K562 (cell line): Measurements from ENCODE around the gene CHMP4B. TPM values are rescaled to one million over a fixed set of nuclear protein-coding genes. Genes with fewer than 3 reads are reported as not detected.

Source experiments
- BACH1 ChIP-seq: fragments of 200-800 bp; sonication (Bioruptor generic); IDR thresholded peaks from 2 replicates; pipeline ENCODE4 v1.6.1; 2016; ENCODE audit warnings: missing genetic modification characterization, missing compliant biosample characterization
- CBX2 ChIP-seq: fragments of 200-600 bp; sonication (generic); IDR thresholded peaks from one replicate; pipeline ENCODE4 v1.6.1; 2012; ENCODE audit warnings: mild to moderate bottlenecking, low read length, inconsistent platforms; ENCODE audit not compliant: insufficient read depth, poor library complexity, severe bottlenecking
- CHCHD3 ChIP-seq: fragments of 250-450 bp; sonication (Bioruptor Pico); IDR thresholded peaks from 2 replicates; pipeline ENCODE4 v2.1.2; 2022; ENCODE audit warnings: mild to moderate bottlenecking
- EP400 ChIP-seq: fragments of 450-650 bp; IDR thresholded peaks from 2 replicates; pipeline ENCODE4 v1.6.1; 2017; ENCODE audit warnings: antibody characterized with exemption, mild to moderate bottlenecking, moderate library complexity
- ILF3 ChIP-seq: fragments of 450-650 bp; IDR thresholded peaks from 2 replicates; pipeline ENCODE4 v1.6.1; 2018; ENCODE audit warnings: antibody characterized with exemption, mild to moderate bottlenecking, moderate library complexity, borderline replicate concordance
- MAFF ChIP-seq: IDR thresholded peaks from 2 replicates; pipeline ENCODE4 v1.6.1; 2012; ENCODE audit warnings: low read length, improper control_type of control experiment
- NCOA1 ChIP-seq: fragments of 450-650 bp; IDR thresholded peaks from 2 replicates; pipeline ENCODE4 v1.6.1; 2016; ENCODE audit warnings: low read depth
- NCOA2 ChIP-seq, 2 experiments: fragments of 450-650 bp; IDR thresholded peaks; 2 replicates each; pipeline ENCODE4 v1.6.1; 2018; ENCODE audit warnings: mild to moderate bottlenecking in 2 of 2, moderate library complexity in 1 of 2; ENCODE audit not compliant: partially characterized antibody in 2 of 2
- POLR2AphosphoS5 ChIP-seq: IDR thresholded peaks from 2 replicates; pipeline ENCODE4 v1.6.1; 2011; ENCODE audit warnings: mild to moderate bottlenecking, low read depth, low read length, moderate library complexity; ENCODE audit not compliant: control insufficient read depth, insufficient read depth
- PPARD ChIP-seq: fragments of 250-450 bp; sonication (Bioruptor Pico); IDR thresholded peaks from 2 replicates; pipeline ENCODE4 v1.8.0; 2022; ENCODE audit warnings: inconsistent platforms, mild to moderate bottlenecking, moderate library complexity
- RB1 ChIP-seq: fragments of 450-650 bp; IDR thresholded peaks from 2 replicates; pipeline ENCODE4 v1.6.1; 2017; ENCODE audit warnings: low read depth, mild to moderate bottlenecking
- RBM15 ChIP-seq: fragments of 200-400 bp; formaldehyde crosslinking; IDR thresholded peaks from 2 replicates; pipeline ENCODE4 v1.6.1; 2018; ENCODE audit warnings: mild to moderate bottlenecking, low read length, moderate library complexity; ENCODE audit not compliant: insufficient read depth
- RHOXF2B ChIP-seq: fragments of 250-450 bp; sonication (Bioruptor Pico); conservative IDR thresholded peaks from 2 replicates; pipeline ENCODE4 v1.5.1; 2021
- TOE1 ChIP-seq, 2 experiments: fragments of 450-650 bp in 1 of 2; sonication (generic) in 1 of 2; formaldehyde crosslinking in 1 of 2; IDR thresholded peaks; 2 replicates each; pipeline versions ENCODE4 v1.7.1 to v1.8.0; 2016 to 2022; ENCODE audit warnings: borderline replicate concordance in 2 of 2, mild to moderate bottlenecking in 2 of 2, antibody characterized with exemption in 1 of 2, inconsistent platforms in 1 of 2, low read depth in 1 of 2, missing genetic modification reagents in 1 of 2, moderate library complexity in 1 of 2
- ZNF274 ChIP-seq: IDR thresholded peaks from 2 replicates; pipeline ENCODE4 v1.6.1; 2011; ENCODE audit warnings: low read depth, mild to moderate bottlenecking, low read length, moderate library complexity, borderline replicate concordance
- ZNF316 ChIP-seq: fragments of 450-650 bp; IDR thresholded peaks from 2 replicates; pipeline ENCODE4 v1.6.1; 2016
- ZNF431 ChIP-seq: sonication (generic); formaldehyde crosslinking; IDR thresholded peaks from 2 replicates; pipeline ENCODE4 v1.8.0; 2022; ENCODE audit warnings: mild to moderate bottlenecking, missing genetic modification reagents
- ZNF518B ChIP-seq: fragments of 250-450 bp; sonication (Bioruptor Pico); IDR thresholded peaks from 2 replicates; pipeline ENCODE4 v1.5.0; 2021; ENCODE audit warnings: mild to moderate bottlenecking, moderate library complexity
- ZNF717 ChIP-seq: fragments of 250-450 bp; sonication (Bioruptor Pico); IDR thresholded peaks from 2 replicates; pipeline ENCODE4 v1.5.0; 2021
- ZNF75A ChIP-seq: fragments of 450-650 bp; formaldehyde crosslinking; IDR thresholded peaks from 2 replicates; pipeline ENCODE4 v1.4.0; 2020; ENCODE audit warnings: mild to moderate bottlenecking
- ZNF77 ChIP-seq: fragments of 250-450 bp; sonication (Bioruptor Pico); IDR thresholded peaks from 2 replicates; pipeline ENCODE4 v1.5.0; 2020
- ZSCAN32 ChIP-seq: fragments of 450-650 bp; formaldehyde crosslinking; IDR thresholded peaks from 2 replicates; pipeline ENCODE4 v1.4.0; 2020; ENCODE audit warnings: mild to moderate bottlenecking, moderate library complexity
- polyA plus RNA-seq, 8 experiments: library from polyadenylated mRNA; depleted of rRNA in 4 of 8; stranded (reverse) in 5 of 8; unstranded in 3 of 8; fragments of >200 nt; fragmentation: Nextera tagmentation in 2 of 8; fragmentation: Illumina TruSeq in 1 of 8; extraction: Ambion mirVana in 2 of 8; extraction: Trizol in 1 of 8; gene quantifications; 2 replicates each; pipeline versions ENCODE4 v1.2.1 to v1.2.3, GENCODE V29; 2011 to 2014; ENCODE audit warnings: inconsistent platforms in 1 of 8, missing spikeins in 1 of 8
- total RNA-seq, 7 experiments: library from RNA; depleted of rRNA in 6 of 7; stranded (reverse); fragments of >200 nt in 6 of 7; fragmentation: Illumina TruSeq in 2 of 7; extraction: Trizol in 2 of 7; gene quantifications; 2 replicates each; pipeline versions ENCODE4 v1.2.1 to v1.2.3, GENCODE V29; 2011 to 2021; ENCODE audit warnings: low replicate concordance in 1 of 7
- TF ChIP-seq, protein P1 (sequence below): fragments of 250-450 bp; sonication (Bioruptor Pico); IDR thresholded peaks from 2 replicates; pipeline ENCODE4 v1.5.0; 2021
- TF ChIP-seq, protein P2 (sequence below): fragments of 450-650 bp; IDR thresholded peaks from 2 replicates; pipeline ENCODE4 v1.6.1; 2016; ENCODE audit warnings: antibody characterized with exemption

Gene CHMP4B
- total and polyA plus RNA-seq, 9 of the 15 experiments (the other 6 are each of a cell fraction or from before 2014, with no cell fraction given) = 1.8 to 64.7 (median 31.8) TPM

GRCh38 chr20:33811776-33812151, 616 bp downstream of the CHMP4B start (continued):
- TF ChIP-seq EP400 = no peak
- no peak for TF ChIP-seq NCOA1
- no peak for TF ChIP-seq ILF3
- no peak for TF ChIP-seq ZNF274
- TF ChIP-seq, protein P1, sequence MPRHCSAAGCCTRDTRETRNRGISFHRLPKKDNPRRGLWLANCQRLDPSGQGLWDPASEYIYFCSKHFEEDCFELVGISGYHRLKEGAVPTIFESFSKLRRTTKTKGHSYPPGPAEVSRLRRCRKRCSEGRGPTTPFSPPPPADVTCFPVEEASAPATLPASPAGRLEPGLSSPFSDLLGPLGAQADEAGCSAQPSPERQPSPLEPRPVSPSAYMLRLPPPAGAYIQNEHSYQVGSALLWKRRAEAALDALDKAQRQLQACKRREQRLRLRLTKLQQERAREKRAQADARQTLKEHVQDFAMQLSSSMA (CRISPR knock-in tag) = no peak
- TF ChIP-seq ZNF518B = no peak
- no peak for TF ChIP-seq RBM15
- TF ChIP-seq, protein P2, sequence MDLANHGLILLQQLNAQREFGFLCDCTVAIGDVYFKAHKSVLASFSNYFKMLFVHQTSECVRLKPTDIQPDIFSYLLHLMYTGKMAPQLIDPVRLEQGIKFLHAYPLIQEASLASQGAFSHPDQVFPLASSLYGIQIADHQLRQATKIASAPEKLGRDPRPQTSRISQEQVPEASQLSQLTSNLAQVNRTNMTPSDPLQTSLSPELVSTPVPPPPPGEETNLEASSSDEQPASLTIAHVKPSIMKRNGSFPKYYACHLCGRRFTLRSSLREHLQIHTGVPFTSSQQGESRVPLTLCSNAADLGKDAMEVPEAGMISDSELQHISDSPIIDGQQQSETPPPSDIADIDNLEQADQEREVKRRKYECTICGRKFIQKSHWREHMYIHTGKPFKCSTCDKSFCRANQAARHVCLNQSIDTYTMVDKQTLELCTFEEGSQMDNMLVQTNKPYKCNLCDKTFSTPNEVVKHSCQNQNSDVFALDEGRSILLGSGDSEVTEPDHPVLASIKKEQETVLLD = no peak; the same call in 1 of the 2 replicates
- TF ChIP-seq ZNF431 = no peak
- no peak for TF ChIP-seq CHCHD3 (CRISPR knock-in tag)
- TF ChIP-seq RB1 = no peak
- no peak for TF ChIP-seq NCOA2 (IDR thresholded peaks at IDR 0.05; ENCODE audit: partially characterized antibody in 2 of 2)
- TF ChIP-seq ZNF717 (CRISPR knock-in tag) = no peak
- no peak for TF ChIP-seq ZSCAN32 (CRISPR knock-in tag)
- TF ChIP-seq ZNF77 (CRISPR knock-in tag) = no peak
- TF ChIP-seq ZNF75A (CRISPR knock-in tag) = no peak
- no peak for TF ChIP-seq POLR2AphosphoS5
- TF ChIP-seq CBX2 = no peak
- TF ChIP-seq ZNF316 = no peak
- no peak for TF ChIP-seq MAFF
- TF ChIP-seq TOE1 (IDR thresholded peaks at IDR 0.05; ENCODE audit: borderline replicate concordance) = 0 out of 2 replicates have a peak, but pooled peaks have one; percentile 35
- no peak for TF ChIP-seq TOE1 (CRISPR knock-in tag; IDR thresholded peaks at IDR 0.05; ENCODE audit: borderline replicate concordance, low read depth)
- no peak for TF ChIP-seq BACH1 (tag)
- TF ChIP-seq RHOXF2B (CRISPR knock-in tag) = no peak
- no peak for TF ChIP-seq PPARD (CRISPR knock-in tag)
